ENCODE data around the gene LY86.

Gene LY86

GRCh38 chr6:6614096-6614982, 25.8 kb downstream of the LY86 start:
- no peak for DNase-seq (ENCODE audit: low read depth, low spot score)
- H3K4me3 ChIP-seq (ENCODE audit: low read length) = no peak overlapping the region

- H3K4me3 ChIP-seq (ENCODE audit: low read length) = no peak overlapping the region
- DNase-seq (ENCODE audit: low read depth, low spot score) = peak; percentile 44
These were observed 26.4 kb downstream of the LY86 start for GRCh38 chr6:6614983-6615349.

- peak; percentile 56 for DNase-seq (ENCODE audit: low read depth, low spot score)
- H3K4me3 ChIP-seq (ENCODE audit: low read length) = no peak overlapping the region
These were observed 28.1 kb downstream of the LY86 start for GRCh38 chr6:6616656-6617055.

DNA sequence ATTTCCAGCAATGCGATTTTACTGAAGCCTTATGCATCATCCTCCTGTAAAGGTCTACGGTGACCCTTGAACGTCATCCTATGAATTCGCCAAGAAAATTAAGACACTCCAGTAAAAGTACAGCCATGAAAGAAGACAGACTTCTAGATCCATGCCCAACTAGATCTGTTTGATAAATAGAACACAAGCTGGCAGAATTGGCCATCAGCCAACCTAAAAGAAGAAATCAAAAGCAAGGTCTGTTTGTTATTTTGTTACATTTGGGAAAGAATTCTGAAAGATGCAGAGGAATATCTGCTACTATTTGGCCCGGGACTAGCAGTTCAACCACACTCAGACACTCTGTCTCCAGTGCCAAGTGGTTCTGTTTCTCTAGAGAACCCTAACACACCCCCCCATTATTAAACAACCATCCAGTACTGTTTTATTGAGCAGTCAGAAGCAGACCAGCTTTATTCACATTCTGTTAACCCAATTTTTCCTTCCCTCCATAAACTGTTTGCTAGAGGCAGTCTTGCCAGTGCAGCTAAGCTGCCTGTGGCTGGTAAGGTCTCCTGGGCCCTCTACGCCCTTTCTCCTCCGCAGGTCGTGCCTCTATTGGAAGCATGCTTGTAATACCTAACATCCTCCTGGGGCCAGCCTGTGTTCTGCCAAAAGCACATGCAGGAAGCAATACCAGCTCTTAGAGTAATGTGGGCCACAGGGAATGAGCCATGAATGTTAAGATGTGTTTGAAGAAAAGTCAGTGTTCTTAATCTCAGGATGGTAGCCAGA, 30.7 kb downstream of the LY86 start:
- no peak for DNase-seq (ENCODE audit: low read depth, low spot score)
- H3K4me3 ChIP-seq (ENCODE audit: low read length) = no peak overlapping the region

DNA sequence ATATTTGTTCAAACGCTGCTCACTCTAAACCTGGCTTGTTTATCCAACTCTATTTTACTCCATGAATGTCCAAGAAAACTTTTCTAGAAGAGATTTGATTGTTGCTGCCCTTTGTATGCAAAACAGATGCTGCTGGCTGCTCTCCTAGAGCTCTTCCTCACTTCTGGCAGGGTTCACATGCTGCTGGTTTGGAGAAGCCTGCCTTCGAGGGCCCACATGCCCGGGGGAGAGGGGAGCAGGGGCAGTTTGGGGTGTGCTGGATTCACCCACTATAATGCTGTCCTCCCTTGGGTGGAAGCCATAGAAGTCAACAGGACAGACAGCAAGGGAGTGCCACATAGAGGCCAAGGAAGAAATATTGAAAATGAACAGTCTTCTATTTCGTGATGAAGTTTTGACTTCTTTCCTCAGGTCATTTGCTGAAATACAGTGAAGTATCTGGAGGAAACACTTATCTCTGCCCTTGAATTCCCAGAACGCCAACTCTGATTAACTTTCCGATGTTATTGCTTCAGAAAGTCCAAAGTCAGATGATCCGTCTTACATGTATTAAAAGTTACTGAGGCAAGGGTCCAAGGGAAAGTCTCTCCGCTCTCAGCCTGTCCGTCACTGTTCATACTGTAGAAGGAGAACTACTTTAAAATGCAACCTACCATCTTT, 32.4 kb downstream of the LY86 start:
- no peak overlapping the region for H3K4me3 ChIP-seq (ENCODE audit: low read length)
- no peak for DNase-seq (ENCODE audit: low read depth, low spot score)

GRCh38 chr6:6622501-6622900, 34.0 kb downstream of the LY86 start:
- H3K4me3 ChIP-seq (ENCODE audit: low read length) = no peak overlapping the region
- DNase-seq (ENCODE audit: low read depth, low spot score) = no peak

DNA sequence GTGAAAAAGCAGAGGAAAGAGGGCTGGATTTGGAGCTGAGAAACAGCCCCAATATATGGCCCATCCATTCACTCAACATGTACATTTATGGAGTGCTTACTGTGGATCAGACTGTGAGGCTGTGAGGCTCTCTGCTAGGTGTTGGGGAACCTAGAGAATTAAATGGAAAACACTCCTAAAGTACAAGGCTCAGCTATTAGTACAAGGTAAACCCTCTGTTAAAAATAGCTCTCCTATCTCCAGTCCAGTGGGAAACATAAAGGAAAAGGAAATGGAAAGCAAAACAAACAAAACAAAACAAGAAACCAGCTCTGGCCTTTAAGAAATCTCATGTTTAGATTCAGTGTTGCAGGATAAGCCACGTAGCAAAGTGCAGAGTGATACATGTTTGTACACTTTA, 35.0 kb downstream of the LY86 start:
- H3K4me3 ChIP-seq (ENCODE audit: low read length) = no peak overlapping the region
- DNase-seq (ENCODE audit: low read depth, low spot score) = no peak

- no peak overlapping the region for H3K4me3 ChIP-seq (ENCODE audit: low read length)
- DNase-seq (ENCODE audit: low read depth, low spot score) = no peak
These were observed 35.9 kb downstream of the LY86 start for GRCh38 chr6:6624269-6624990.

GRCh38 chr6:6626187-6626586, 37.7 kb downstream of the LY86 start:
- H3K4me3 ChIP-seq (ENCODE audit: low read length) = no peak overlapping the region
- no peak for DNase-seq (ENCODE audit: low read depth, low spot score)

DNA sequence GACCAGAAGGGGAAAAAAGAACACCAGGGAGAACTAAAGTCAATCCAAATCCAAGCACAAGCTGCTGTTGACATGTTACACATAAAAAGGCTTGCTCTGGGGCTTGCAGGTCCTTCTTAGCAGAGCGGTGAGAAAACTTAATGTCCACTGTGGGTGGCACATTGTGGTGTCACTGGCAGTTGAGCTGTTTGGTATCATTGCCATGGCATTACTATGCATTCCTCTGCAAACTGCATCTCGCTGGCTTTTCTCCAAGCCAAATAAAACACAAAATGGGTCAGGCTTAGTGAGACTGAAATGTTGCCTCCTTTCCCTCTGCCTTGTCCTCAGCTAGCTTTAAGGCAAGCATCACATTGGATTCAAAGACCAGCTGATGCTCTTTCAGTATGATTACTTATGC, 40.9 kb downstream of the LY86 start:
- H3K4me3 ChIP-seq (ENCODE audit: low read length) = no peak overlapping the region
- no peak for DNase-seq (ENCODE audit: low read depth, low spot score)

DNA sequence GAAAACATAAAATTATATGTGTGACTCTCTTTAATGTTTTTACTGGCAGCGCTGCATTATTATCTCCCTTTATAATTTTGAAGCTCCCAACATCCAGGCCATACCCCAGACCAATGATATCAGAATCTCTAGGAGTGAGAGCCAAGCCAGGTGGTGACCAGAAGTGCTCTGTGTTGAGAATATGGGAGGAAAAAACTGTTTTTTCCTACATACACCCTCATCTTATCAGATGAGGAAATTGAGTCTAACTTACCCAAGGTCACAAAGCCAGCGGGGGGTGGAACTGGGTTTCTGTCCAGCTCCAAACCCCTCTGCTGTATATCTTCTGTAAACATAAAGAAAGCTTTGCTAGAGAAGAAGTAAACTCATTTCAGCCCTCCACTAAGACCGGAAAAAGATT, 42.5 kb downstream of the LY86 start:
- DNase-seq (ENCODE audit: low read depth, low spot score) = no peak
- no peak overlapping the region for H3K4me3 ChIP-seq (ENCODE audit: low read length)

DNA sequence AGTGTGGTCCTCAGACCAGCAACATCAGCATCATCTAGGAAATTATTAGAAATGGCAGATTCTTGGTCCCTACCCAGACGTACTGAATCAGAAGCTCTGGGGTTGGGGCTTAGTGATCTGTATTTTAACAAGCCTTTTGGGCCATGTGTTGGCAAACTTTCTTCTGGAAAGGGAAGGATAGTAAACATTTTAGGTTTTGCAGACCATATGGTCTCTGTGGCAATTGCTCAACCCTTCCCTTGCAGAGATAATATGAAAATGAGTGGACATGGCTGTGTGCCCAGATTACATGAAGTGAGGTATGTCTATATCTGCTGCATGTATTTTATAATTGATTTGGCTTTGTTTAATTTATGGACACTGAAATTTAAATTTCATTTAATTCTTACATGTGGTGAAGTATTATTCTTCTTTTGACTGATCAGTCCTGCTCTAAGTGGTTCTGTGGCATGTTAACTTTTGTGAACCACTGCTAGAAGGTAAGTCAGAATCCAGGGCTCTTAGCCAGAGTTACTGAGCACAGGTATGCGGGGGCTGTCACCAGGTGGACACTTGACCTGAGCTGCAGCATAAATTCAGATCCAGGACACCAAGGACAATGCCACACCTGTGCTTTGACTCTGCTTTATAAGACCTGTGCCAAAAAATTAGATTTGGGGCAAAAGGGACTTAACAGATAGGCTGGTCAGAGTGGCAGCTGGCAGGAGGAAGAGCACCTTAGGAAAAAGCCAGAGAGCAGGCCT, 43.2 kb downstream of the LY86 start:
- H3K4me3 ChIP-seq (ENCODE audit: low read length) = no peak overlapping the region
- no peak for DNase-seq (ENCODE audit: low read depth, low spot score)

- H3K4me3 ChIP-seq (ENCODE audit: low read length) = no peak overlapping the region
- no peak for DNase-seq (ENCODE audit: low read depth, low spot score)
These were observed 45.6 kb downstream of the LY86 start for GRCh38 chr6:6633898-6634734.

- H3K4me3 ChIP-seq (ENCODE audit: low read length) = no peak overlapping the region
- no peak for DNase-seq (ENCODE audit: low read depth, low spot score)
These were observed 46.2 kb downstream of the LY86 start for GRCh38 chr6:6634735-6635075.

- no peak for DNase-seq (ENCODE audit: low read depth, low spot score)
- no peak overlapping the region for H3K4me3 ChIP-seq (ENCODE audit: low read length)
These were observed 46.8 kb downstream of the LY86 start for GRCh38 chr6:6635291-6635690.

GRCh38 chr6:6635869-6636268, 47.3 kb downstream of the LY86 start:
- H3K4me3 ChIP-seq (ENCODE audit: low read length) = no peak overlapping the region
- no peak for DNase-seq (ENCODE audit: low read depth, low spot score)

GRCh38 chr6:6639572-6639971, 51.1 kb downstream of the LY86 start:
- no peak for DNase-seq (ENCODE audit: low read depth, low spot score)
- no peak overlapping the region for H3K4me3 ChIP-seq (ENCODE audit: low read length)

DNA sequence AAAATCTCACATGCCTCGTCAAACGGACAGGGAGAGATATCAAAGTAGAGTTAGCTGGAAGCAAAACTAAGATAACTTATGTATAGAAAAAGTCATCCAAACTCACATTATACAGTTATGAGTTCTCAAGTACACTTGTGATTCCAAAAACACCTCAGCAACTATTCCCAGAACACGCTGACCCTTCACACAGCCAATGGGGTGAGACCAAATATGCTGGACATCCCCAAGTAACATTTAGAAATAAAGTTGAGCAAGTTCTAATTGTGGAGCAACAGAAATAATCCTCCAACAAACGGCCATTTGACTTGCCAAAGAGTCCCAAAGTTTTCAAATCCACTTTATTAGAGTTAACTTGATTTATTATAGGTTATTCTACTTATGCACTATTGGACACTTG, 52.4 kb downstream of the LY86 start:
- DNase-seq (ENCODE audit: low read depth, low spot score) = no peak
- H3K4me3 ChIP-seq (ENCODE audit: low read length) = no peak overlapping the region
